ENCODE measurements around the gene SH3RF3. TPM values are rescaled to one million over a fixed set of nuclear protein-coding genes. Genes with fewer than 3 reads are reported as not detected.

SH3RF3 gene
- total and polyA plus RNA-seq, 10 of the 15 experiments (the other 5 are each of a cell fraction or from before 2014, with no cell fraction given) = 0.08 to 8.8 (median 2.3) TPM

- Histone ChIP-seq H3K4me3 (no peak overlapping the region), H3K9ac (ENCODE audit: control insufficient read depth, insufficient read depth, low read length) (no peak overlapping the region), H3K9me3 (replicated peaks; ENCODE audit: control insufficient read depth, insufficient read depth, low read length) (no peaks in the 10 kb centered on the region), H2AFZ (ENCODE audit: control insufficient read depth, low read depth, low read length) (no peak overlapping the region), H3K4me2 (ENCODE audit: control insufficient read depth, insufficient read depth) (no peak overlapping the region), H3K4me1 (ENCODE audit: control insufficient read depth, insufficient read depth, low read length) (no peaks in the 10 kb centered on the region), H3K79me2 (ENCODE audit: control insufficient read depth, insufficient read depth, low read length) (no peaks in the 10 kb centered on the region; the same call in 1 of the 2 replicates), H3K27me3 (replicated peaks in 1 of 2; ENCODE audit: control insufficient read depth in 2 of 2, insufficient read depth in 2 of 2, low read length in 1 of 2) (no peaks in the 10 kb centered on the region), H4K20me1 (ENCODE audit: control insufficient read depth, insufficient read depth) (no peaks in the 10 kb centered on the region), H3K27ac (ENCODE audit: control insufficient read depth, insufficient read depth) (no peak overlapping the region), H3K36me3 (ENCODE audit: control insufficient read depth in 2 of 2, insufficient read depth in 2 of 2, low read length in 1 of 2) (no peaks in the 10 kb centered on the region)
- ATAC-seq (no peak), FAIRE-seq (no peak), DNase-seq (ENCODE audit: low read depth, low spot score) (no peak)
- WGBS (ENCODE audit: insufficient coverage, insufficient replicate concordance, low lambda C conversion rate, missing lambda C conversion rate) = 45% methylated on average over 14 of the region's 14 CpGs
- RAD21 ChIA-PET (ENCODE audit: unreplicated experiment) = interaction anchor here (1.4 kb wide), 1 partner anchor 10 kb away, joined by 4 read pairs; no protein-coding TSS in a partner anchor
- CTCF ChIA-PET = no interaction called here
- POLR2A ChIA-PET = no interaction called here
- TF ChIP-seq TBL1XR1 (IDR thresholded peaks at IDR 0.05; ENCODE audit: low read depth, low read length) (no peak), PKNOX1 (IDR thresholded peaks at IDR 0.05) (no peak), MLLT1 (IDR thresholded peaks at IDR 0.05) (no peak), MEF2A (IDR thresholded peaks at IDR 0.05; ENCODE audit: insufficient read depth, low read depth, low read length) (no peak), NR2F1 (conservative IDR thresholded peaks at IDR 0.05) (no peak), RB1 (IDR thresholded peaks at IDR 0.05; ENCODE audit: borderline replicate concordance) (no peak), GABPA (IDR thresholded peaks at IDR 0.05; ENCODE audit: low read depth) (no peak), SUZ12 (IDR thresholded peaks at IDR 0.05; ENCODE audit: unreplicated experiment) (no peak), MTA3 (IDR thresholded peaks at IDR 0.05; ENCODE audit: borderline replicate concordance, low read length) (no peak), FOS (IDR thresholded peaks at IDR 0.05; ENCODE audit: borderline replicate concordance, extremely low read depth, insufficient read length) (no peak), MYB (IDR thresholded peaks at IDR 0.05; ENCODE audit: borderline replicate concordance, low read depth, low read length) (no peak), SMAD1 (IDR thresholded peaks at IDR 0.05; ENCODE audit: low read depth, partially characterized antibody) (no peak), REST (IDR thresholded peaks at IDR 0.05; ENCODE audit: low read depth, low read length) (no peak)
- intact Hi-C loops (cut with micrococcal nuclease; ENCODE audit: unreplicated experiment) = no loop called here
- SMC1A ChIA-PET (ENCODE audit: uncharacterized antibody, unreplicated experiment) = interaction anchor here (1.1 kb wide), 1 partner anchor 16 kb away, joined by 4 read pairs; no protein-coding TSS in a partner anchor
- no TSS peak for BruUV-seq (replicated peaks)
- in situ Hi-C loops (cut with MboI) = no loop called here
These were observed 162.1 kb downstream of the SH3RF3 start for GRCh38 chr2:109290887-109291643.

All from GM12878 (cell line).